ENCODE data around the gene TRIM9.

The TRIM9 gene

GRCh38 chr14:51058382-51058781 is 36.5 kb downstream of the TRIM9 start:
- DNase-seq, result no peak

GRCh38 chr14:51056421-51056820 is 38.5 kb downstream of the TRIM9 start:
- DNase-seq, result no peak

- DNase-seq, result no peak
Measured at GRCh38 chr14:51053157-51053556, 41.7 kb downstream of the TRIM9 start.

DNA sequence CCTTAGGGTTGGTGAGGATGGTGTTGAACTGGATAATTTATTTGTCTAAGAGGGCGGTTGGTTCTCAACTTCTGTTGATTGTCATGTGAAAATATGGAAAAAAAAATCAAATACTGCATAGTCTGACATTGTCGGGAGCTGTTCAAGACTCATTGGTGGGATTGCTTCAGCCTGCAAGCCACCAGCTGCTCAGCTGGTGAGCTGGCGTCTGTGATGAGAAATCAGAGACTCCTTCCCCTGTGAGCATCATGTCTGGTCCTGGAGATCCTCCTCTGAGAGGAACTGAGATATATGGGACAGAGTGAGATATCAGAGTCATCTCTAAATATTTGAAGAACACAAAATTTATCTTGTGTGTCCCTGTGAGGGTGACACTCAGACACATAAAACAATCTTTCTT is 49.9 kb downstream of the TRIM9 start:
- DNase-seq, result no peak

DNA sequence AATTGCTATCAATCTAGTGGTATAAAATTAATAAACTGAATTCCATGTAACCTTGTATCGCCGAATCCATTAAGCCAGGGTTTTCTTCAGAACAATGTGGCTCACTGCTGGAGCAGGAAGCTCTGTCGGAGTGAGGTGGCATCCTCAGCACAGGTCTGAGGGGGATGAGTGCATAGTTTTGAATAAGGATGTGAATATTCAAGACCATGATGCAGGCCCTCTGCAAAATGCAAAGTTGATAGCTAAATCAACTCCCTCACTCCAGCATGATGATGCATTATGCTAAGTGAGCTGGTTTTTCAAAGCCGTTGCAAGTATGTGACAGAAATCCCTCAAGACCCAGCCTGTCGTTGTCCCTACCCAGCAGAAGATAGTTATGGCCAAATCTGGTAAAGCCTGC is 53.0 kb downstream of the TRIM9 start:
- no peak for DNase-seq

- peak in 3 of 56 donors; percentile 10 to 30 (median 18) for DNase-seq
Measured at GRCh38 chr14:51041108-51041531, 53.8 kb downstream of the TRIM9 start.

GRCh38 chr14:51039252-51039651 is 55.7 kb downstream of the TRIM9 start:
- no peak for DNase-seq

DNA sequence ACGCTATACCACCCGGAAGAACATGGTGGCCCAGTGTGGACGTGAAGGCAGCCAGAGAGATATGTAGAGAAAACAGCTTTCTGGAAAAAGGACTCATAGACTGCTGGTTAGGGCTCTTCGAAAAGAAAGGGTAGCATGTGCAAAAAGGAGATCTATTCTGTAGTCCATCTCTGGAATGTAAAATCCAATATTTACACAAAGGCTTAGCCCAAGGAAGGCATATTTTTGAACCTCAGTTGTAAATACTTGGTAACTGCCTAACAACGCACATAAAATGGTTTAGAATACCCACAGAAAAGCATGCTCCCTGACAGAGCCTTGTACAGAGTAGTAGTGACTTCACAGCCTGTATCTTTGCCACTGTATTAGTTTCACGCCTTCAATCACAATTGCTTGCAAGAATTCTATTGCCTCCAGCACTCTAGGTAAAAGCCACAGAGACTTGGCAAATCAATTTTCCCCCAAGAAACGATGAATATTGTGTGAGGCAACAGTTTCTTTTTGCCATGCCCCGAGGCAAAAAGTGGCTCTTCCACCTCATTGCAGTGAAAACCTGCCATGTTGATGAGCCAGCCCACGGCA is 59.2 kb downstream of the TRIM9 start:
- DNase-seq, result no peak

GRCh38 chr14:51028851-51029754 is 65.8 kb downstream of the TRIM9 start:
- peak in 8 of 56 donors; percentile 10 to 52 (median 20) for DNase-seq

- DNase-seq, result no peak
Measured at GRCh38 chr14:51028361-51028760, 66.5 kb downstream of the TRIM9 start.

GRCh38 chr14:51024377-51024776 is 70.5 kb downstream of the TRIM9 start:
- DNase-seq, result no peak

- peak in 37 of 56 donors; percentile 16 to 82 (median 51) for DNase-seq
Measured at GRCh38 chr14:51023964-51024363, 70.9 kb downstream of the TRIM9 start.

DNA sequence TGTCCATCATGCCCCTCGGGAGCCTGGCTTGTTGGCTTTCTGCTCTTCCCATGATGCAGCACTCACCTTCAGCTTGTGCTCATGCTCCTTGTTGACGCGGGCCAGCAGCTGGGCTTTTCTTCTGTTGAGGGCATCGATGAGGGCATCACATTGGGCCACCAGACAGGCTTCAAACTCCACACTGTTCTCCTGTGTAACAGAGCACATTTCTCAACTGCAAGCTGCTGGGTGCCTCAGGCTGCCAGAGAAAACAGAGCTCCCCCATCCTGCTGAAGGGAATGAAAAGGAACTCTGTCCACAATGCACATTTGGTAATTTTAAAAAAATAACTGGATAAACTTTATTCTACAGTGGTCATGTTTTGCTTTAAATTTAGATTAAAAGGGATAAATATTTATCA is 72.1 kb downstream of the TRIM9 start:
- peak in 29 of 56 donors; percentile 22 to 75 (median 41) for DNase-seq

DNA sequence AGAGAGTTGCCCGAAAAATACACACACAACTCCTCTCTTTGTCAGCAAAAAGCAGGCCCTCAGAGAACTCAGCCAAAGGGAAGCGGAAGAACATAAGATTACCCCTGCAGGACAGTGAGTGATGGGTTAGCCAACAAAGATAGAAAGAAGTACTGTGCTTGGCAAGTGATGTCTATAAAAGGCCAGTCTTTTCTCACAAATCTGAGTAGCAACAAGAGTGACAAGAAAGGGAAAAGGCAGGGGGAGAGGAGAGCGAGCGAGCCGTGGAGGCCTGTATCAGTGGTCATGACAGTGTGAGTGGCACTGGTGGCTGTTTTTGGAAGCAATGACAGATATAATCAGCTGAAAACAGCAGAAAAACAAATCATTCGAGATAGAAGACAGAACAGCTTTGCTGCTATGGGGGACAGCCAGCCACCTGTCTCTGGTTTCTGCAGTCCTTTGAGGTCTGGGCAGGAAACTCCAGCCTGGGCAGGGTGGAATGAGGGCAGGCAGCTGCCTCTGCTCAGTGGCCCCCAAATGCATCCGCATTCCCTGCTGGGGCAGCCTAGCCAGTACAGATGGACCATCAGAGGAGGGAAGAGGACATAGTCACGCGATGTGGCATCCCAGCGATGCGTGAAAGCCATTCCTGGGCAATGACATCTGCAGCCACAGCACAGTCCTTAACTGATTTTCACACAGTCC is 74.7 kb downstream of the TRIM9 start:
- DNase-seq, result peak in 20 of 56 donors; percentile 17 to 68 (median 34)

- DNase-seq, result no peak
Measured at GRCh38 chr14:51019089-51019488, 75.8 kb downstream of the TRIM9 start.

- DNase-seq, result no peak
Measured at GRCh38 chr14:51018521-51018920, 76.4 kb downstream of the TRIM9 start.

GRCh38 chr14:51014625-51015024 is 80.3 kb downstream of the TRIM9 start:
- DNase-seq, result peak in 1 of 56 donors; percentile 8

DNA sequence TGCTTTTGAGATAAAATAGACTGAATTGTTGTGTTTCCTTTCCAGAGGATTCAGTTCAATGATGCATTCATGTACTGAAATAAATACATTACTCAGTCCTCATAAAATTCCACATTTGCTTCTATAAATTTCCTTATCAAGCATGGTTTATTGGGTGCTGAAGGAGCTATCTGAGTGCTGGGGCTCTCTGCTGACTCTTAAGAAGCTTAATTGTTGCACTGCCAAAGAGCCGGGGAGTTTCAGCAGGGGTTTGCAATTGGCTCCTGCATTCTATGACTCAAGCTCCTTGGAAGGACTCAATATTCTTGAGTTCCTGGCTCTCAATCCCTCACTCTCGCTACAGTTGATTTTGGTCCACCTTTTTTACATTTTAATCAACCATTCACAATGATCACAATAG is 80.8 kb downstream of the TRIM9 start:
- DNase-seq, result peak in 18 of 56 donors; percentile 9 to 68 (median 38)

- no peak for DNase-seq
Measured at GRCh38 chr14:51012055-51012454, 82.8 kb downstream of the TRIM9 start.

- no peak for DNase-seq
Measured at GRCh38 chr14:51008446-51008845, 86.5 kb downstream of the TRIM9 start.

- DNase-seq, result peak in 49 of 56 donors; percentile 15 to 87 (median 65)
Measured at GRCh38 chr14:51006781-51007211, 88.1 kb downstream of the TRIM9 start.

GRCh38 chr14:51006324-51006723 is 88.6 kb downstream of the TRIM9 start:
- DNase-seq, result no peak
